HEK293 (cell line): ENCODE data around the gene KANTR.

Experiments used
- CTCF ChIA-PET: fragments of 350-600 bp; formaldehyde crosslinking; extraction: SDS; loops from one replicate; lab custom pipeline; 2021; ENCODE audit warnings: antibody characterized with exemption; lab: Yijun Ruan, JAX
- POLR2A ChIA-PET: fragments of 300-600 bp; formaldehyde crosslinking; extraction: SDS; loops from one replicate; lab custom pipeline; 2020; ENCODE audit warnings: antibody characterized with exemption, inconsistent platforms; lab: Yijun Ruan, JAX
- H3K27ac ChIP-seq: fragments of 200-500 bp; sonication (Bioruptor generic); 2 replicates; pipeline ENCODE4 v1.5.1; 2014; ENCODE audit warnings: low read depth, low read length, control low read depth, inconsistent platforms; ENCODE audit errors: extremely low read depth
- H3K36me3 ChIP-seq, 2 experiments: fragments of 200-500 bp in 1 of 2; sonication (Bioruptor generic) in 1 of 2; 1 replicate in 1 of 2; 2 replicates in 1 of 2; pipeline ENCODE4 v1.5.1; 2014 to 2017; ENCODE audit warnings: inconsistent platforms in 2 of 2, low read length in 2 of 2; ENCODE audit not compliant: control insufficient read depth in 2 of 2, insufficient read depth in 1 of 2
- H3K4me1 ChIP-seq: fragments of 200-500 bp; sonication (Bioruptor generic); 2 replicates; pipeline ENCODE4 v1.5.1; 2014; ENCODE audit warnings: mild to moderate bottlenecking, low read length, inconsistent platforms; ENCODE audit not compliant: control insufficient read depth, insufficient read depth
- H3K4me3 ChIP-seq: 2 replicates; pipeline ENCODE4 v1.5.1; 2011; ENCODE audit warnings: low read depth, mild to moderate bottlenecking, control low read depth, low read length, moderate library complexity
- H3K9me3 ChIP-seq: fragments of 200-500 bp; sonication (Bioruptor generic); 2 replicates; pipeline ENCODE4 v1.5.1; 2014; ENCODE audit warnings: low read depth, low read length, inconsistent platforms; ENCODE audit not compliant: control insufficient read depth, insufficient read depth
- EGR2 ChIP-seq: fragments of 450-650 bp; formaldehyde crosslinking; IDR thresholded peaks from 2 replicates; pipeline ENCODE4 v1.5.1; 2016; ENCODE audit warnings: low read depth, missing biosample characterization, missing genetic modification characterization
- HOXD13 ChIP-seq: sonication (generic); formaldehyde crosslinking; IDR thresholded peaks from 2 replicates; pipeline ENCODE4 v1.8.0; 2022; ENCODE audit warnings: missing genetic modification reagents, borderline replicate concordance
- RBAK ChIP-seq: fragments of 450-650 bp; formaldehyde crosslinking; IDR thresholded peaks from 2 replicates; pipeline ENCODE4 v1.5.1; 2016; ENCODE audit warnings: missing biosample characterization, missing genetic modification characterization
- TCF7L2 ChIP-seq: IDR thresholded peaks from 2 replicates; pipeline ENCODE4 v1.6.1; 2011; ENCODE audit warnings: low read depth, mild to moderate bottlenecking, inconsistent platforms, low read length, moderate library complexity, borderline replicate concordance
- YY2 ChIP-seq: fragments of 450-650 bp; formaldehyde crosslinking; IDR thresholded peaks from 2 replicates; pipeline ENCODE4 v1.5.1; 2016; ENCODE audit warnings: missing biosample characterization, missing genetic modification characterization
- ZBTB48 ChIP-seq: fragments of 450-650 bp; formaldehyde crosslinking; IDR thresholded peaks from 2 replicates; pipeline ENCODE4 v1.5.1; 2016; ENCODE audit warnings: missing biosample characterization, missing genetic modification characterization
- ZFHX2 ChIP-seq: fragments of 450-650 bp; formaldehyde crosslinking; conservative IDR thresholded peaks from 2 replicates; pipeline ENCODE4 v1.5.1; 2016; ENCODE audit warnings: missing biosample characterization, missing genetic modification characterization
- ZNF10 ChIP-seq: fragments of 450-650 bp; formaldehyde crosslinking; IDR thresholded peaks from 2 replicates; pipeline ENCODE4 v1.5.1; 2017; ENCODE audit warnings: missing biosample characterization, missing genetic modification characterization
- ZNF16 ChIP-seq: fragments of 450-650 bp; formaldehyde crosslinking; IDR thresholded peaks from 2 replicates; pipeline ENCODE4 v1.5.1; 2016; ENCODE audit warnings: low read depth, missing biosample characterization, missing genetic modification characterization
- ZNF24 ChIP-seq: fragments of 450-650 bp; formaldehyde crosslinking; IDR thresholded peaks from 2 replicates; pipeline ENCODE4 v1.5.1; 2016; ENCODE audit warnings: missing biosample characterization, missing genetic modification characterization
- ZNF324 ChIP-seq: fragments of 450-650 bp; formaldehyde crosslinking; IDR thresholded peaks from 2 replicates; pipeline ENCODE4 v1.5.1; 2016; ENCODE audit warnings: missing biosample characterization, missing genetic modification characterization
- ZNF473 ChIP-seq: fragments of 450-650 bp; formaldehyde crosslinking; IDR thresholded peaks from 2 replicates; pipeline ENCODE4 v1.5.1; 2017; ENCODE audit warnings: missing biosample characterization, missing genetic modification characterization
- ZNF600 ChIP-seq: fragments of 450-650 bp; formaldehyde crosslinking; IDR thresholded peaks from 2 replicates; pipeline ENCODE4 v1.5.1; 2016; ENCODE audit warnings: missing biosample characterization, missing genetic modification characterization
- ZNF623 ChIP-seq: fragments of 450-650 bp; formaldehyde crosslinking; IDR thresholded peaks from 2 replicates; pipeline ENCODE4 v1.5.1; 2016; ENCODE audit warnings: missing biosample characterization, missing genetic modification characterization
- ZSCAN30 ChIP-seq: fragments of 450-650 bp; IDR thresholded peaks from 2 replicates; pipeline ENCODE4 v1.5.1; 2018; ENCODE audit warnings: missing biosample characterization, mild to moderate bottlenecking, missing genetic modification characterization, moderate library complexity
- ZXDB ChIP-seq: fragments of 450-650 bp; formaldehyde crosslinking; IDR thresholded peaks from 2 replicates; pipeline ENCODE4 v1.5.1; 2016; ENCODE audit warnings: missing biosample characterization, missing genetic modification characterization
- TF ChIP-seq, protein P1 (sequence below): fragments of 450-650 bp; formaldehyde crosslinking; IDR thresholded peaks from 2 replicates; pipeline ENCODE4; 2016; ENCODE audit warnings: missing biosample characterization, missing genetic modification characterization
- TF ChIP-seq, protein P2 (sequence below): fragments of 450-650 bp; formaldehyde crosslinking; IDR thresholded peaks from 2 replicates; pipeline ENCODE4 v1.5.1; 2016; ENCODE audit warnings: missing biosample characterization, missing genetic modification characterization
- TF ChIP-seq, protein P3 (sequence below): fragments of 450-650 bp; formaldehyde crosslinking; IDR thresholded peaks from 2 replicates; pipeline ENCODE4 v1.5.1; 2016; ENCODE audit warnings: missing biosample characterization, missing genetic modification characterization
- TF ChIP-seq, protein P4 (sequence below): fragments of 450-650 bp; formaldehyde crosslinking; IDR thresholded peaks from 2 replicates; pipeline ENCODE4 v1.5.1; 2016; ENCODE audit warnings: missing biosample characterization, missing genetic modification characterization

Gene KANTR

DNA sequence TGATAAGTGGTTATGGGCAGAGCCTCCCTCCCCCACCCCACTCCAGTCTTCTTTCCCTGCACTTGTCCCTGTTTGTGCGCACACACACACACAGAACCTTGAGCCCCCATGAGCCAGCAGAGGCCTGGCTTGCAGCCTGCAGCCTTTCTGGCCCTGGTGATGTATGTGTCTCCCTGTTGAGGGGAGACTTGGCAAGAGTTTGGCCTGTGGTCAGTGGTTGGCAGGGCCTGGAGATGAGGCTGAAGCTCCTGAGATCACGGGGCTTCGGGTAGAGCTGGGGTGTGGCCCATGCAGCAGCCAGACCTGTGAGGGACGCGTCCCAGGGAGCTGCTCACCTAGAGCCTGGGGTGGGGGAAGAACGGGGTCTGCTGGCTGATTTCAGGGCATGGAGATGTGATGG lies 43.1 kb upstream of the KANTR start:
- Histone ChIP-seq H3K4me3 (no peak overlapping the region), H3K9me3 (no peaks in the 10 kb centered on the region), H3K36me3 (no peaks in the 10 kb centered on the region), H3K27ac (no peak overlapping the region), H3K4me1 (no peaks in the 10 kb centered on the region)
- ChIA-PET POLR2A (no interaction called here), CTCF (interaction anchor here (0.6 kb wide), 1 partner anchor 14 kb away, joined by 3 read pairs; no protein-coding TSS in a partner anchor)
- TF ChIP-seq ZNF16 (tag by site-specific recombination) (no peak), YY2 (tag by site-specific recombination) (no peak), ZBTB48 (tag by site-specific recombination) (no peak), RBAK (tag by site-specific recombination) (no peak), ZNF473 (tag by site-specific recombination) (no peak), ZNF10 (tag by site-specific recombination) (no peak), TCF7L2 (no peak), ZNF24 (tag by site-specific recombination) (no peak), HOXD13 (CRISPR knock-in tag) (no peak), ZNF623 (tag by site-specific recombination) (no peak), ZNF324 (no peak)
- TF ChIP-seq, protein P1, sequence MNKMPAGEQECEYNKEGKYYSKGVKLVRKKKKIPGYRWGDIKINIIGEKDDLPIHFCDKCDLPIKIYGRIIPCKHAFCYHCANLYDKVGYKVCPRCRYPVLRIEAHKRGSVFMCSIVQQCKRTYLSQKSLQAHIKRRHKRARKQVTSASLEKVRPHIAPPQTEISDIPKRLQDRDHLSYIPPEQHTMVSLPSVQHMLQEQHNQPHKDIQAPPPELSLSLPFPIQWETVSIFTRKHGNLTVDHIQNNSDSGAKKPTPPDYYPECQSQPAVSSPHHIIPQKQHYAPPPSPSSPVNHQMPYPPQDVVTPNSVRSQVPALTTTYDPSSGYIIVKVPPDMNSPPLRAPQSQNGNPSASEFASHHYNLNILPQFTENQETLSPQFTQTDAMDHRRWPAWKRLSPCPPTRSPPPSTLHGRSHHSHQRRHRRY (tag by site-specific recombination): no peak
- TF ChIP-seq, protein P2, sequence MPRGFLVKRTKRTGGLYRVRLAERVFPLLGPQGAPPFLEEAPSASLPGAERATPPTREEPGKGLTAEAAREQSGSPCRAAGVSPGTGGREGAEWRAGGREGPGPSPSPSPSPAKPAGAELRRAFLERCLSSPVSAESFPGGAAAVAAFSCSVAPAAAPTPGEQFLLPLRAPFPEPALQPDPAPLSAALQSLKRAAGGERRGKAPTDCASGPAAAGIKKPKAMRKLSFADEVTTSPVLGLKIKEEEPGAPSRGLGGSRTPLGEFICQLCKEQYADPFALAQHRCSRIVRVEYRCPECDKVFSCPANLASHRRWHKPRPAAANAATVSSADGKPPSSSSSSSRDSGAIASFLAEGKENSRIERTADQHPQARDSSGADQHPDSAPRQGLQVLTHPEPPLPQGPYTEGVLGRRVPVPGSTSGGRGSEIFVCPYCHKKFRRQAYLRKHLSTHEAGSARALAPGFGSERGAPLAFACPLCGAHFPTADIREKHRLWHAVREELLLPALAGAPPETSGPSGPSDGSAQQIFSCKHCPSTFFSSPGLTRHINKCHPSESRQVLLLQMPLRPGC (tag by site-specific recombination): no peak
- TF ChIP-seq, protein P3, sequence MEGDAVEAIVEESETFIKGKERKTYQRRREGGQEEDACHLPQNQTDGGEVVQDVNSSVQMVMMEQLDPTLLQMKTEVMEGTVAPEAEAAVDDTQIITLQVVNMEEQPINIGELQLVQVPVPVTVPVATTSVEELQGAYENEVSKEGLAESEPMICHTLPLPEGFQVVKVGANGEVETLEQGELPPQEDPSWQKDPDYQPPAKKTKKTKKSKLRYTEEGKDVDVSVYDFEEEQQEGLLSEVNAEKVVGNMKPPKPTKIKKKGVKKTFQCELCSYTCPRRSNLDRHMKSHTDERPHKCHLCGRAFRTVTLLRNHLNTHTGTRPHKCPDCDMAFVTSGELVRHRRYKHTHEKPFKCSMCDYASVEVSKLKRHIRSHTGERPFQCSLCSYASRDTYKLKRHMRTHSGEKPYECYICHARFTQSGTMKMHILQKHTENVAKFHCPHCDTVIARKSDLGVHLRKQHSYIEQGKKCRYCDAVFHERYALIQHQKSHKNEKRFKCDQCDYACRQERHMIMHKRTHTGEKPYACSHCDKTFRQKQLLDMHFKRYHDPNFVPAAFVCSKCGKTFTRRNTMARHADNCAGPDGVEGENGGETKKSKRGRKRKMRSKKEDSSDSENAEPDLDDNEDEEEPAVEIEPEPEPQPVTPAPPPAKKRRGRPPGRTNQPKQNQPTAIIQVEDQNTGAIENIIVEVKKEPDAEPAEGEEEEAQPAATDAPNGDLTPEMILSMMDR: no peak

DNA sequence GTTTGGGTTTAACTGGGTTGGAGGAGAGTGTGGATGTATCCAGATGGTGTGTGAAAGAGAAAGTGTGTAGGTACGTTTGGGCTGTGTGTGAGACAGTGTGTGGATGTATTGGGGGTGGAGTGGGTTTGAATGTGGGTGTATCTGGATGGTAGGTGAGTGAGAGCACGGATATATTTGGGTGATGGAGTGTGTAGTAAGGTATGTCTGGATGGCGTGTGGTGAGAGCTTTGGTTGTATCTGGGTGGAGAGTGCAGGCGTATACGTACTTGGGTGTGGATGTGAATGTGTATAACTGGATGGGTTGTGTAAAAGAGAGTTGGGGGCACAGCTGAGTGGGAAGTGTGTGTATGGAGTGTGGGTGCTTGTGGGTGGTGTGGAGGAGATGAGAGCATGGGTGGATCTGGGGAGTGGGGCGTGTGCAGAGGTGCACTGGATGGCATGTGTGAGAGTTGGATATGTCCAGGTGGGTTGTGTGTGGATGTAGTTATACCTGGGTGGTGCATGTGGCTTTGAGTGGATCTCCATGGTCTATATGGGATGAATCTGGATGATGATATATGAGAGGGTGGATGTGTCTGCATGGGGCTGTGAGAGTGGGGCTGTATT lies 38.6 kb upstream of the KANTR start:
- Histone ChIP-seq H3K4me3 (no peak overlapping the region), H3K27ac (no peak overlapping the region), H3K9me3 (no peaks in the 10 kb centered on the region)
- TF ChIP-seq ZSCAN30 (tag by site-specific recombination): no peak
- TF ChIP-seq EGR2 (tag by site-specific recombination): peak; percentile 95
- peak; percentile 92 for TF ChIP-seq ZFHX2 (tag by site-specific recombination)
- TF ChIP-seq, protein P4, sequence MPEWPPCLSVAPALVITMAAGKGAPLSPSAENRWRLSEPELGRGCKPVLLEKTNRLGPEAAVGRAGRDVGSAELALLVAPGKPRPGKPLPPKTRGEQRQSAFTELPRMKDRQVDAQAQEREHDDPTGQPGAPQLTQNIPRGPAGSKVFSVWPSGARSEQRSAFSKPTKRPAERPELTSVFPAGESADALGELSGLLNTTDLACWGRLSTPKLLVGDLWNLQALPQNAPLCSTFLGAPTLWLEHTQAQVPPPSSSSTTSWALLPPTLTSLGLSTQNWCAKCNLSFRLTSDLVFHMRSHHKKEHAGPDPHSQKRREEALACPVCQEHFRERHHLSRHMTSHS: no peak
- TF ChIP-seq ZXDB (tag by site-specific recombination): no peak
- TF ChIP-seq ZNF600: no peak
- TF ChIP-seq, all 188 proteins: peak for 2
- Histone ChIP-seq H3K36me3 (no peaks in the 10 kb centered on the region), H3K4me1 (no peaks in the 10 kb centered on the region)
- ChIA-PET POLR2A (no interaction called here), CTCF (no interaction called here)
